ENCODE measurements around the gene SF3B5.
"Not testable (repeated sequence)": the region's sequence is repeated elsewhere in the genome, so short reads cannot be mapped to it uniquely, and the experiment has no call there.

Gene SF3B5

DNA sequence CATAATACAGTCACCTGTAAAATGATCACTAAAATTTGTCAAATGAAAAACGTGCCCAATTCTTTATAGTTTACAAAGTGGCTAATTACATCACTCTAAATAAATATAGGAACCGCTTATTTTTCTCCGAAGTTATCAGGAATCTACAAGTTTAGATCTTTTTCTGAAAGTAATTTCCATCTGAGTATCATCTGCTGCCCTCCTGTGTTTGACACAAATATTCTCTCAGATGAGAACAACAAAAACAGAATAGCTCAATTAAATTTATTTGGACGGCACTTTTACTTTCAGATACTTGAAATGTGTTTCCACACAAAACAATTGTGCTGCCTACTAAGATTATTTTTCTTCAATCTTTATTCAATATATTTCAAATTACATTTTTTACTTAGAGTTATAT, 5.0 kb downstream of the SF3B5 start:
- Mint-ChIP-seq H3K27me3 (ENCODE audit: low read depth) (no peaks in the 10 kb centered on the region), H3K4me1 (peaks cover 12% of the 10 kb centered on the region), H3K27ac (no peak overlapping the region), H3K36me3 (ENCODE audit: low read depth) (peaks cover 4% of the 10 kb centered on the region), H3K9me3 (no peaks in the 10 kb centered on the region), H3K4me3 (no peak overlapping the region)
- TF ChIP-seq, protein P1, sequence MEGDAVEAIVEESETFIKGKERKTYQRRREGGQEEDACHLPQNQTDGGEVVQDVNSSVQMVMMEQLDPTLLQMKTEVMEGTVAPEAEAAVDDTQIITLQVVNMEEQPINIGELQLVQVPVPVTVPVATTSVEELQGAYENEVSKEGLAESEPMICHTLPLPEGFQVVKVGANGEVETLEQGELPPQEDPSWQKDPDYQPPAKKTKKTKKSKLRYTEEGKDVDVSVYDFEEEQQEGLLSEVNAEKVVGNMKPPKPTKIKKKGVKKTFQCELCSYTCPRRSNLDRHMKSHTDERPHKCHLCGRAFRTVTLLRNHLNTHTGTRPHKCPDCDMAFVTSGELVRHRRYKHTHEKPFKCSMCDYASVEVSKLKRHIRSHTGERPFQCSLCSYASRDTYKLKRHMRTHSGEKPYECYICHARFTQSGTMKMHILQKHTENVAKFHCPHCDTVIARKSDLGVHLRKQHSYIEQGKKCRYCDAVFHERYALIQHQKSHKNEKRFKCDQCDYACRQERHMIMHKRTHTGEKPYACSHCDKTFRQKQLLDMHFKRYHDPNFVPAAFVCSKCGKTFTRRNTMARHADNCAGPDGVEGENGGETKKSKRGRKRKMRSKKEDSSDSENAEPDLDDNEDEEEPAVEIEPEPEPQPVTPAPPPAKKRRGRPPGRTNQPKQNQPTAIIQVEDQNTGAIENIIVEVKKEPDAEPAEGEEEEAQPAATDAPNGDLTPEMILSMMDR (IDR thresholded peaks at IDR 0.05; ENCODE audit: unreplicated experiment in 3 of 3): peak in 1 of 3 experiments; percentile 16

DNA sequence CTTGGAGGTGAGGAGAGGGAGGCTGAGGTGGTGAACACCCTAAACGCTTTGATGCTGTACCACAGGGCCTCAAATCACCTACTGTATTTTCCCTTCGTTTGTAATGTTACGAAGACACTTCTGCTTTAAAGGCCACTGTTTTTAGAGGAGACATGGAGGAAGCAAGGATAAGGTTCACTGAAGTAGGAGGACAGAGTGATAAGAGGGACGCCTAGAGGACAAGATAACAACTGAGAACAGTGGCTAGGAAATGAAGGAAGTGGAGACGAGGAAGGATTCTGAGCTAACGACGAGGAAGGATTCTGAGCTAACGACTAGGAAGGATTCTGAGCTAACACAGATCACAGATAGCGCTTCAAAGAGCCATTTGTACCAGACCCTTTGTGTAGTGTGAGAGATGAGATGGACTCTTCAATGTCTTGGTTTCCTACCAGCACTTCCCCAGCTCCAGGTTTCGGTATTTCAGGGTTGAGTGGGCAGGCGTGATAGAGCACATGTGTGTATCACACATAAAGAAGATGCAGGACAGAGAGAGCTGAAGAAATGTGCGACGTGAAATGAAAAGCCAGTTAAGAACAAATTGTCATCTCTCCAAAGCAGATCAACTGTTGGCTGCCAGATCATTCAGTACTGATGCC, 7.5 kb downstream of the SF3B5 start:
- no peak overlapping the region for H3K27ac Mint-ChIP-seq
- H3K4me1 Mint-ChIP-seq: no peaks in the 10 kb centered on the region
- H3K9me3 Mint-ChIP-seq: no peaks in the 10 kb centered on the region
- H3K36me3 Mint-ChIP-seq (ENCODE audit: low read depth): no peaks in the 10 kb centered on the region
- TF ChIP-seq, protein P1 (IDR thresholded peaks at IDR 0.05; ENCODE audit: unreplicated experiment in 3 of 3): no peak
- no peaks in the 10 kb centered on the region for H3K27me3 Mint-ChIP-seq (ENCODE audit: low read depth)
- H3K4me3 Mint-ChIP-seq: no peak overlapping the region

DNA sequence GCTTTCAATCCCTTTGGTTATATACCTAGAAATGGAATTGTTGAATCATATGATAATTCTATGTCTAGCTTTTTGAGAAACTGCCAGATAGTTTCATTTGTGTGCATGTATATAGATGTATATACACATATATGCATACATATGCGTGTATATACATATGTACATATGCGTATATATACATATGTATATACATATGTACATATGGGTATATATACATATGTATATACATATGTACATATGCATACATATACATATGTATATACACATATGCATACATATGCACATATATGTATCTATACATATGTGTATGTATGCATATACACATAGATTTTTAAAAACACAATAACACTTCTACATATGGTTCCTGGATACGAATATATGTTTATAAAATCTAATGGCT, 8.4 kb downstream of the SF3B5 start:
- no peak overlapping the region for H3K27ac Mint-ChIP-seq
- no peak overlapping the region for H3K4me3 Mint-ChIP-seq
- TF ChIP-seq, protein P1 (IDR thresholded peaks at IDR 0.05; ENCODE audit: unreplicated experiment in 3 of 3): no peak
- no peaks in the 10 kb centered on the region for H3K9me3 Mint-ChIP-seq
- H3K27me3 Mint-ChIP-seq (ENCODE audit: low read depth): no peaks in the 10 kb centered on the region
- H3K36me3 Mint-ChIP-seq (ENCODE audit: low read depth): no peaks in the 10 kb centered on the region
- no peaks in the 10 kb centered on the region for H3K4me1 Mint-ChIP-seq

DNA sequence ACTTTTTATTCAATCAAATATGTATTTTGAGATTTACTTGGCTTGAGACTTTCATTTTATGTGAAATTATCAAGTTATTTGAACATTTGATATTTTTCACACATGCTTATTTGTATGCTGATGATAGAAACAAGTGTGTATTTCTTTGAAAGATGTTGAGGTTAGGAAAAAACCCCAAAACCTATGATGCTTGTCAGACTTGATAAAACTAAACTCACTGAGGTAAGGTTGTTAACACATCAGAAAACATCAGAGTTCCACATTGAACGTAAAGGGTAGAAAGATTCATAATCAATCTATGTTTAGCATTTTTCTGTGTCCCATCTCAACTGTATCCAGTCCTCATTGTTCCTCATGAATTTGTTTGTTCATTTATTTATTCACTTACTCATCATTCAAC, 12.2 kb downstream of the SF3B5 start:
- no peak overlapping the region for H3K4me3 Mint-ChIP-seq
- no peaks in the 10 kb centered on the region for H3K27me3 Mint-ChIP-seq (ENCODE audit: low read depth)
- no peaks in the 10 kb centered on the region for H3K36me3 Mint-ChIP-seq (ENCODE audit: low read depth)
- H3K4me1 Mint-ChIP-seq: no peaks in the 10 kb centered on the region
- TF ChIP-seq, protein P1 (IDR thresholded peaks at IDR 0.05; ENCODE audit: unreplicated experiment in 3 of 3): no peak
- no peak overlapping the region for H3K27ac Mint-ChIP-seq
- H3K9me3 Mint-ChIP-seq: no peaks in the 10 kb centered on the region

GRCh38 chr6:144082412-144082811, 13.0 kb downstream of the SF3B5 start:
- not testable (repeated sequence) for H3K27ac Mint-ChIP-seq; H3K4me3 Mint-ChIP-seq; H3K4me1 Mint-ChIP-seq; H3K27me3 Mint-ChIP-seq (ENCODE audit: low read depth); H3K36me3 Mint-ChIP-seq (ENCODE audit: low read depth); H3K9me3 Mint-ChIP-seq

- Mint-ChIP-seq H3K27ac (no peak overlapping the region), H3K27me3 (ENCODE audit: low read depth) (no peaks in the 10 kb centered on the region), H3K4me3 (no peak overlapping the region), H3K9me3 (no peaks in the 10 kb centered on the region), H3K36me3 (ENCODE audit: low read depth) (no peaks in the 10 kb centered on the region), H3K4me1 (no peaks in the 10 kb centered on the region)
- TF ChIP-seq, protein P1 (IDR thresholded peaks at IDR 0.05; ENCODE audit: unreplicated experiment in 3 of 3): no peak
Observed at GRCh38 chr6:144077871-144078270, 17.5 kb downstream of the SF3B5 start.
